ENCODE data around the gene TCEA2.
"Not testable (repeated sequence)": the region's sequence is repeated elsewhere in the genome, so short reads cannot be mapped to it uniquely, and the experiment has no call there.

The TCEA2 gene

DNA sequence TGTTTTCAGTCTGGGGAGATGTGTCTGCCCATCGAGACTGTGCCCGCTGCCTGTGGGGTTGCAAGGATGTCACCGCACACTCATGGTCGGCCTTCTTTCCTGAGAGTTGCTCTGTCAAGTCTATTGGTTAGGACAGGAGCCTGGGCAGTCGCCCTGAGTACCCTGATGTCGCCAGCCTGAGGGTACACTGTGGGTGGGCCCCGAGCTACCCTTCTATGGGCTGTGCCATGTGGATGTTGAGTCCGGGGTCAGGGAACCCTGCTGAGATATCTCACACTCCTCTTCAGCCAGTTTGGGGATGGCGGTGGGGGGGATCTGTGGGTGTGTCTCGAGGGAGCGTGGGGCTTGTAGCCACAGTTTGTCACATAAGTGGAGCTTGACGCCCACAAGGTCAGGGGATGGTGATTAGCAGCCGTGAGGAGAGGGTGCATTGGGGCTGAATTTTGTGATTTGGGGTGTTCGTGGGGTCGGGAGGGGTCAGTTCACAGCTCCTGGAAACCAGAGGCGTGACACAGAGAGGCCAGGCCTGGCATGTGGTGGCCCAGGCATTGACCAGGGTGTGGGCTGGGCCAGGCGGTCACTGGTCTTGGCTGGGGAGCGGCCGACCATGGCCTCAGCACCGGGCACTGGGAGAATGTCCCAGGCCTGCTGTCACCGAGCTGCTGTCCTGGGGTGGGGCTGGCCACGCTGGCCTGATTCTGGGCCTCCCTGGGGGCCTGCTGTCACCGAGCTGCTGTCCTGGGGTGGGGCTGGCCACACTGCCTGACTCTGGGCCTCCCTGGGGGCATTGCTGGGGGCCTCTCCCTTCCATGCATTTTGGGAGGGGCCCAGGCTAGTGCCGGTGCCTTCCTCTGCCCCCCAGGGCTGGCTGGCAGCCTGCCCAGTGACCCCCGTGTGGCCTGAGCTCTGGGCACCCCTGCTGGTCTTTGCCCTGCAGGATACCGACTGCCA is 46.0 kb downstream of the TCEA2 start:
- DNase-seq (ENCODE audit: low read depth), result no peak

DNA sequence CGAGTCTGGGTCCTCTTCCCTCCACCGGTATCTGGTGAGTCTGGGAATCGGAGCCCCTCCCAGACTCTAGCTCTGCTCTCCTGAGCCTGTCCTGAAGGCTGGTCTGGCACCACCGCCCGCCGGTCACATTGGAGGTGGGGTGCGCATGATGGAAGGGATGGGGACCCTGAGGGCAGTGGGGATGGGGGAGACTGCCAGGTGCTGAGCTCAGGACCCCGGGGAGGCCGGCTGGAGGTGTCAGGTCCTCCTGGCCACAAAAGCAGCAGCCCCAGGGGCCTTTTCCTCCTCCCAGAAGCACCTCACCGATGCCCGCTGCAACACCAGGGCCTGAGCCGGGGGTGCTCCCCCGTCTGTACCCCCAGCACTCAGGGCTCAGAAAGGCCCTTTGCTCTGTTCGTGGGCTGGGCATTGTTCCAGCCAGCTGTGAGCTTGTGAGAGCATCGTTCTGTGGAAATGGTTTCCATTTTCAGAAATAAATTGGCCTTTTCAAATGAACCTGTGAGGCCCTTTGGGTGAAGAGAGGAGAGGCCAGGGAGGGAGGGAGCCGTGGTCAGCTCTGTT is 46.9 kb downstream of the TCEA2 start:
- no peak for DNase-seq (ENCODE audit: low read depth)

DNA sequence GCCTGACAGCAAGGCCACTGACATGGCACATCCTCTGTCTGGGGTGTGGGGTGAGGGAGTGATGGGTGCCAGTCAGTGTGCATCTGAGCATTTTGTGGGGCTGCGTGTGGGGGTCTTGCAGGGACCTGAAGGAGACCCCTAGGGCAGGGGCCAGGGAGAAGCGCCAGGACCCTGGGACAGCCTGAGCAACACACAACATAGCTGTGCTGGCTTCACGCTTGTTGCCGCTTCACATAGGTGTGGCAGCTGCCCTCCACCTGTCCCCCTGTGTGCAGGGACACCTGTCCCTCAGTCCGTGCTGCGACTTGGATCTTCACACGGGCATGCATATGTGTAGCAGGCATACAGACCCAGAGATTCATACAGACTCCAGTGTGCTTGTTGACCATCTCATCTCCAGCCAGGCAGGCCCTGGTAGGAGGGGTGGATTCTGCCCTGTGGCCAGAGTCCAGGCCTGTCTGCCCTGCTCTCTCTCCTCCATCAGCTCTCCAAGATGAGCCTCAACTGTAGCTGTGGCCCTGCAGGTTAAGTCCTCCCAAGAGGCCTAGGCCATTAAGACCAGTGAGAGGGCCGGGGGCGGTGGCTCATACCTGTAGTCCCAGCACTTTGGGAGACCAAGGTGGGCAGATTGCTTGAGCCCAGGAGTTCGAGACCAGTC is 47.5 kb downstream of the TCEA2 start:
- DNase-seq (ENCODE audit: low read depth), result no peak

DNA sequence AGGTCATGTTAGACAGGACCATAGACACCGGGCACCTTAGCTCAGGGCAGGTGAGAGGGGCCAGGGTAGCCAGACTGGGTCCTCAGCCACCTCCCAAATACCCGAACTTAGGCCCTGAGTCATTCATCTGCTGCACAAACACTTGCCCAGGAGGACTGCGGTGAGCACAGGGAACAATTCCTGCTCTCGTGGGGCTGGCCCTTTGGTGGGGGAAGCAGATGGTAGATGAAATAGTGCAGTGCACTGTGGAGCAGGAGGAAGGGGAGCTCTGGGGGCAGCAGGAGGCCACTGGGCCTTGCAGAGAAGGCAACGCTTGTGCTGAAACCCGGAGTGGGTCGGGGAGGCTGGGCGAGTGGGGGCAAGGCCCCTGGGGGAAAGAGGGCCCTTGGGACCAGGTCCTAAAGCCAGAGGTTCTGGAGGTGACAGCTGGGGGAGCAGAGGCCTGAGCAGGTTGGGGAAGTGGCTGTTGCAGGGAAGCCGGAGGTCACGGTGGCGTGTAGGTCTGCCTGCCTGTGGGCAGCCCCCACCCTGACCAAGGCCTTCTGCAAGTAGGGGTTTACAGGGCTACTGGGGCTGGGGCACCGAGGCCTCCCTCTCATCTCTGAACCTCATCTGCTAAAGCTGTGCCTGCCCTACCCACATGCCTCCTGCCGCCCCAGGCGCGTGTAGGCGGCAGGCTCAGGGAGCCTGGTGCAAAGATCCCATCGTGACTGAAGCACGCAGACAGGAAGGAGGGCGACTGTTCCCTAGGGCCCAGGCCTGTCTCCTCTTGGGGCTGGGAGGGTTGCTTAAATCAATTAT is 49.0 kb downstream of the TCEA2 start:
- no peak for DNase-seq (ENCODE audit: low read depth)

DNA sequence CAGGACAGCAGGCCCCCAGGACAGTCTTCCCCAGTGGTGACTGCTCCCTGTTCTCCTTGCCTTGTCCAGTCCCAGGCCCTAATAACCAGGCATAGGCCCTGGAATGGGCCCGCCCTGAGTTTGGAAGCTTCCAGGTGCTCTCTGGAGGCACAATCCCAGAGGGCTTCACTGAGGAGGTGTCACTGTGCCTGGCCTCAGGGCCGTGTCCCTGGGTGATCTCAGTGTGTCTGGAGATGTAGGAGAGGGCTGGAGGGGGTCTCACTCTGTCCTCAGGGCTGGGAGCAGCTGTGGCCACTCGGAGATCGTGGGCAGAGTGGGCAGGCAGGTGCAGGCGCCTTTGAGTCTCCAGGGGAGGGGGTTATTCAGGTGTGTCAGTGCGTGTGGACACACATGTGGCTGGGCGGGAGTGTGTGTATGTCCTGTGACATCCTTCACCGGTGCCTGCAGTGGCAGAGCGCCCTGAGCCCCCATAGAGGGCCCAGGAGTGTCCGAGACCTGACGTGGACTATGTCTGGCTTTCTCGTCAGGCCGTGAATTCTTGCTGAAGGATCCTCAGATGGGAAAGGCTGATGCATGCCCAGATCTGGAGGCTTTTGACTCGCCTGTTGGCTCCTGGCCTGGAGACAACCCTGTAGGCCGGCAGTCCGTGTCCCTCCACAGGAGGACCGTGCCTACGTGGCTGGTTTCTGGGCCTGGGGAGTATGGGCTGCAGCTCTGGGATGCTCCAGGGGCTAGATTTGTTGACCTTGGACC is 49.9 kb downstream of the TCEA2 start:
- DNase-seq (ENCODE audit: low read depth), result no peak

DNA sequence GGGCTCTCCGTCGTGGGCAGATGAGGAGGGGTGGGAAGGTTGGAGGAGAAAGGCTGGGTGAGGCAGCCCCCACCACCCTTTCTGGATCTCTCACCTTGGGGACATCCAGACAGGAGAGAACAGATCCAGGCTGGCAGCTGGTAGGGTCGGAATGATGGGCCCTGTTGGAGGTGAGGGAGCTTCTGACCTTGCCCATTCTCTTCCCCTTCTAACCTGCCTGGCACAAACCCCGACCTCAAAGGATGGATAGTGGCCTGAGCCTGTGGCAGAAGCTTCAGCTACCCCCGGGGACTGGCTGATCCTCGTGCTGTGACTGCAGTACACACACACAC is 50.4 kb downstream of the TCEA2 start:
- no peak for DNase-seq (ENCODE audit: low read depth)

DNA sequence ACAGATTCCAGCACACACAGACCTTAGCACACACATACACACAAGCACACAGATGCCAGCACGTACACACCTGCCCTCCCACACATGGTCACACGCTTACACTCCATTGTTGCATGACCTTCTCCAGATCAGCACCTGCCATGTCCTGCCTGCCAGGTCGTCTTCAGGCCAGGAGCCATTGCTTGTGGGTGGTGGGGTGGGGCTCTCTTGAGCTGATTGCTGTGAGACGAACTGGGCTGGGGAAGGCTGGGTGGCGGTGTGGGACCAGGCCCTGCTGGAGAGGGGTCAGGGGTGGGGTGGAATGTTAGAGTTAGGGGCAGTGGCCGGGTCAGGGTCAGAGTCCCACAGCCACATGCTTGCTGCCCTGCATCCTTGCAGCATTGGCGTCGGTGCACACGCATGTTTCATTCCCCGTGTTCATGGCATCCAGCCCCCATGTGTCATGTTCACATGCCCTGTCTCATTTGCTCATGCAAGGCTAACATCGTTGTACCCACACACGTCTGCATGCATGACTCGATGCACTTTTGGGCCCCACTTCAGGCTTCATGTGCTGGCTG is 50.9 kb downstream of the TCEA2 start:
- DNase-seq (ENCODE audit: low read depth), result no peak

DNA sequence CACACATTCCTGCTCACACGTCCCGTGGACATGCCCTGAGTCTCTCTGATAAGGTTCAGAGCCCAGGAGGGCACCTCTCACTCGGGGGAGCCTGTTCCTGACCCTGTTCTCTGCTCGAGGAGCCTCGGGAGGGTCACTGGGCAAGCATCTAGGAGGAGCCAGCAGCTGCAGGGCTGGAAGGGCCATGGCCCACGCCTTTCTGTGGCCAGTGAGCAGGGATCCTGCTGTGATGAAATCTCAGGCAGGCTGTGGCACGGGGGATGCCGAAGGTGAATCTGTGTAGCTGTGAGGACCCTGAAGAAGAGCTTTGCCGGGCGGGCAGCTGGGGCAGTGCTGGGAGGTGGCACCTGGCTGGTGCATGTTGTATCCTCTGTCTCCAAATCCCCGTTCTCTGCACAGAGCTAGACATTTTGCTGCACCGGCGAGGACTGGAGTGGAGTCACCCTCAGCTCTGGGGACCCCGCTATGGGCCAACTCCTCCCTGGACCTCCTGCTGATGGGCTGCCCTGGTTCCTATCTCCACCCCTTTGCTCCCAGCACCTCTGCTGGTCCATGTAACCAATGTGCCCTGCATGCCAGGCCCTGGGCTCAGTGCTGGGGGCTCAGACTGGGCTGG is 51.5 kb downstream of the TCEA2 start:
- DNase-seq (ENCODE audit: low read depth), result no peak

DNA sequence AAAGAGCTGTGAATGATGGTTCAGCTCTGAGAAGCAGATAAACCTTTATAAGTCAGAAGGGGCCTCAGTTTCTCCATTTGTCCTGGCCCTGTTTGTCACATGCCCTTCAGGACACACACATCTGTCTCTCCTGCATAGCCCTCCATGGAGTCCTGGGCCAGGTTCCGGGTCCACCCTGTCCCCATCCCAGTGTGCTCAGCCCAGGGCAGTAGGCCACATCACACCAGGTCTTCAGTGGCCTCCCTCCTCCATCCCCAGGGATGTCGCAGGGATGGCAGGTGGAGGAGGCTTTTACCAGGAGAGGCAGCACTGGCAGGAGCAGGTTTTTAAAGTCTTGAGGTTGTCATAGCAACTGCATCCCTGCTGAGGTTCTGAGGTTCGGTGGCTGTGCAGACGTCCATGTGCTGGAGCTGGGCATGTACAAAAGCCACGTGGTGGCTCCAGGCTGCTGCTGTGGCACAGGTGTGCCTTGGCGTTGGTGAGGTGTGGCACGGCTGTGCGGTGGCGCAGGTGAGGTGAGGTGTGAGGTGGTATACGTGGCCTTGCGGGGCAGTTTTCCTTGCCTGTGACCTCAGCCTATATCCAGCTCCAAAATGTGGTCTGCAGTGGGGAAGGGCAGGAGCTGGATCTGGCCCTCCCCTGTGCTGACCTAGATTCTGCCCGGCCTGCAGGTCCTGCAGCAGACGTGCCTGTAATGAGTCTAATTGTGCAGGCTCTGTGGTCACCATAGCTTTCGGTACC is 52.3 kb downstream of the TCEA2 start:
- no peak for DNase-seq (ENCODE audit: low read depth)

DNA sequence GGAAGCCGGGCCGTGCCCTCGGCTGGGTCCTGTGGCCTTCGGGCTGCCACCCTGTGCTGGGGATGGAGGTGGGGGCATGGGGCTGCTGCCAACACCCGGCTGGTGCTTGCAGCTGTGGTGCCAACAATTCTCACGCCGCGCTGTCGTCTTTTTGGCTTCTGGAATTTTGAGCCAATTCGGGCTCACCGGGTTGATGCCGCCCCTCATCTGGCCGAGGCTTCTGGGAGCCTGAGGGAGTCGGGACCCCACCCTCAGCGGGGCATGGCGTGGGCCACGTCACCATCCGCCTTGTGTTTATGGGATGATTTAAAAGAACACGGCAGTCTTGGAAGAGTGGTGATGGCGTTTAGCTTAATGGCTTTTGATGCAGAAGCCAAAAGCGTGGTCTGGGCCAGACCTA is 53.0 kb downstream of the TCEA2 start:
- DNase-seq (ENCODE audit: low read depth), result no peak

DNA sequence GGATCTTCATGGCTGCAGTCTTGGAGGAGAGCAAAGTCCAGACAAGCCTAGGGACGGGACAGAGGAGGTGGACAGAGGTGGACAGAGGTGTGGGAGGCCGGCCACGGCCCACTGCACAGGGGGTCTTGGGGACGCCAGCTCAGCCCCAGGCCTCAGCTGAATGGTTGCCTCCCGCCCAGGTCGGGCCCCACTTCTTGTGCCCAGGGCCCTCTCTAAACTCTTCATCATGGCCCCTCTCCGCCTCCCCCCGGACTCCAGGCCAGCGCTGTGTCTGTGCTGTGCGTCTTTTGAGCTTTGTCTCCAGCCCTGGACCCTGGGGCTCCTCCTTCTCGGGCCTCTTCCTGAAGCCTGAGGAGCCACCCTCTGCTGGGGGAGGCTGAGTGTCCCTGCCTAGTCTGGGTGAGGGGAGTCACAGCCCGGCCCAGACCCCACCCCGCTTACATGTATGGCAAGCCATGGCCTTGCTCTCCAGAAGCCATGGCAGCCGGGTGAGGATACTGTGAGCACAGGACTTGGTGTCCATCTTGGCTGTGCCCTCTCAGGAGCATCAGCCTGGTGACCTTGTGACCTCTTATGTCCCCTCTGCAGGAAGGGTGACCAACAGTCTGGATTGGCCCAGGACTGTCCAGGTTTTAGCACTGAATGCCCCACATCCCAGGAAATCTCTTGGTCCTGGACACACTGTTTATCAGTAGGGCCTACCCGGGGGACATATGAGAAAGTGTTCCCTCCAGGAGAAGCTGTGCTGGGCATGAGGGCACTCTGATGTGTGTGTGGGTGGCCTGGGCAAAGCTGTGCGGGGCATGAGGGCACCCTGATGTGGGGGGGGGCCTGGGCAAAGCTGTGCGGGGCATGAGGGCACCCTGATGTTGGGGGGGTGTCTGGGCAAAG is 53.8 kb downstream of the TCEA2 start:
- DNase-seq (ENCODE audit: low read depth), result no peak

DNA sequence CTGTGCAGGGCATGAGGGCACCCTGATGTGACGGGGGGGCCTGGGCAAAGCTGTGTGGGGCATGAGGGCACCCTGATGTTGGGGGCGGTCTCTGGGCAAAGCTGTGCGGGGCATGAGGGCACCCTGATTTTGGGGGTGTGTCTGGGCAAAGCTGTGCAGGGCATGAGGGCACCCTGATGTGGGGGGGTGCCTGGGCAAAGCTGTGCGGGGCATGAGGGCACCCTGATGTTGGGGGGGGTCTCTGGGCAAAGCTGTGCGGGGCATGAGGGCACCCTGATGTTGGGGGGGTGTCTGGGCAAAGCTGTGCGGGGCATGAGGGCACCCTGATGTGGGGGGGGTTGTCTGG is 54.4 kb downstream of the TCEA2 start:
- DNase-seq (ENCODE audit: low read depth), result not testable (repeated sequence)

DNA sequence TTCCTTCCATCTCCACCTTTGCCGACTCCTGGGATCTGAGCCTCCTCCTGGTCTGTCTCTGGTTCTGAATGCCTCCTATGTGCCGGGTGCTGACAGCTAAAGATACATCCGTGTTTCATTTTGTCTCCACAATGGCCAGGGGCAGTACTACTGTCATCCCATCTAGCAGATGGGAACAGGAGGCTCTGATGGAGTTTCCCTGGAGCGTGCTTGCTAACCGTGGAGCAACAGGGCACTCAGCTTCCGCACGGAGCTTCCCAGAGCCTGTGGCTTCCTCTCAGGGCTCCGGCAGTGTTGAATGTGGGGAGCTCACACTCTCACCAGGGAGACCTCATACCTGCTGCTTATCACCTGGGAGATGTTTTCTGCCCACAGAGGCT is 56.3 kb downstream of the TCEA2 start:
- no peak for DNase-seq (ENCODE audit: low read depth)

DNA sequence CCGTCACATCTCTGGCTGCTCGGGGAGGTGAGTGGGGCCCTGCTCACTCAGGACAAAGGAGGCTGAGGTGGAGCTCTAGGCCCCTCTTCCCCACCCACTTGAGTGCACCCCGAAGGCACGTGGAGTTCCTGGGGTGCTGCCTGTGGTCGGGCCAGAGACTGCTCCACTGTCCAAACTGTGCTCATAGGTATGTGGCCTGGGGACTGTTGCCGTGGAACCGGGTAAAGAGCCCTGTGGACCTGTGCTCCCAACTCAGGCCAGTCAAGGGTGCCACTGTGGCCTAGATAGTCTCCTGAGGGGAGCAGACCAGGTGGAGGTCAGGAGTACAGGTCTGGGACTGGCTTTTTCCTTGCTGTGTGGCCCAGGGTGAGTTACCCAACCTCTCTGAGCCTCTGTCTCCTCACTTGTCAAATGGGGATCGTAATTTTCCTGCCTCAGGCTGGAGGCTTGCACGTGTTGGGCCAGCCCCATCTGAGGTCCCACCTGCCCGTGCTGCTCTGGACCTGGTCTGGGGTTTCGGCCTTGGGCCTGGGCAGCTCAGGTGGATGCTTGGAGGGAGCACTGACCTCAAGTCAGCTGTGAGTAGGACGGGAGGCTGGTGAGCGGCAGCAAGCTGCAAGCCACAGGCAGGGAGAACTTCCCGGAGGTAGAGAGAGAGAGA is 56.8 kb downstream of the TCEA2 start:
- no peak for DNase-seq (ENCODE audit: low read depth)

DNA sequence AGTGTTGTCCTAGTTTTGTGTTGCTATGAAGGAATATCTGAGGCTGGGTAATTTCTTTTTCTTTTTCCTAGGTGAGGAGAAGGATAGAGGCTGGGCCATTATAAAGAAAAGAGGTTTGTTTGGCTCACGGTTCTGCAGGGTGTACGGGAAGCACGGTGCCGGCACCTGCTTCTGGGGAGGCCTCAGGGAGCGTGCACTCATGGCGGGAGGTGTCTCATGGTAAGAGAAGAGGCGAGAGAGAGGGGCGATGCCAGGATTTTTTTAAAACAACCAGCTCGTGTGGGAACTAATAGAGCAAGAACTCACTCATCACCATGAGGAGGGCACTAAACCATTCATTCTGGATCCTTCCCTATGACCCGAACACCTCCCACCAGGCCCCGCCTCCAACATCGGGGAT is 58.6 kb downstream of the TCEA2 start:
- DNase-seq (ENCODE audit: low read depth), result no peak
